ENCODE measurements around the gene STAB2.
A peak's percentile ranks its signal among the peaks of the same experiment; 100 is the strongest.

Gene STAB2

DNA sequence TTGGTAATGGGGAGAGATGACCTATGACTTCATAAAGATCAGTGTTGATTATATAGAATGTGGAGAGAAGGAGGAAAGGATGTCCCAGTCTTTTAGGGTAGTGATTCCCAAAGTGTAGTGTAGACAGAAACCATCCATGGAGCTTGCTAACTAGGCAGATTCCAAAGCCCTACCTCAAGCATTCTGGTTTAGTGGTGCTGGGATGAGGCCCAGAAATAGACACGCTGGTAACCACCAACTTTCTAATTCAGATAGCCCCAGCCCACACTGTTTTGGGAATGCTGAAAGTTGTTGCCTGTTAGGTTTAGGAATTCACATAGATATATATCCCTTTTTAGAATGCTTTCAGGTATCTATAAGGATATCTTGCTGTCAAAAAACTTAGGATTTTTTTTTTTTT, 69.2 kb downstream of the STAB2 start:
- no peak for DNase-seq

DNA sequence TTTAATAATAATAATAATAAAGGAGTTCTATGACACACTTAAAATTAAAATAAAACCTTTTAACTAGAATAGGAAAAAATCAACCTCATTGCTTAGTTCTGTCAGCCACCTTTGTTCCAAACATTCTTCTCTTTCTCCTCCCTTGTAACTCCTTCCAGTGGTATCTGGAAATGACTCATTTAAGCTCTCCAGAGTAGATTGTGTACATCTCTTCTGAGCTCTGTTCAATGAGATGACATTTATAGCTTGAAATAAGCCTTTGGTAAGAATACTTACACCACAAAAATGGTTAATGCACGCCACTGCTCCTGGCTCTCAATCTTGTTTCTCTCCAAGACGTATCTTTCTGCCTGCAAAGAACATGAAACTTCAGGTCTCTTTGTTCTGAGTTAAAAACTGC, 70.3 kb downstream of the STAB2 start:
- DNase-seq, result no peak

DNA sequence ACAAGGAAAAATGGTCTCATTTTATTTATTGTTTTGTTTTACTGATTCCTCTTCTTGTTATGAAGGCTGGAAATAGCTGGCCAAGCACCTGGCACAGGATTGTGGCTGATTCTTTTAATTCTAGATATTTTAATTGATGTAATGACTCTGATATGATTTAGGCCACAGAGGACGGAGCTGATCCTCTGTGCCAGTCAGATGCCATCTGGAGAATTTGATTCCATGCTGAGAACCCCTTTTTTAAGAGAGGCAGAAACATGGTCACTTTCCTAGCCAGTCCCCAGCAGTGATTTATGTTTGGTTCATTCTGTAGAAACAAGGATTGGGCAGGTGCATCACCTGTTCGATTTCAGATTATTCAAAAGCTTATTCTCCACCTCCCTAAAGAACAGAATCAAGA, 77.6 kb downstream of the STAB2 start:
- DNase-seq, result no peak

DNA sequence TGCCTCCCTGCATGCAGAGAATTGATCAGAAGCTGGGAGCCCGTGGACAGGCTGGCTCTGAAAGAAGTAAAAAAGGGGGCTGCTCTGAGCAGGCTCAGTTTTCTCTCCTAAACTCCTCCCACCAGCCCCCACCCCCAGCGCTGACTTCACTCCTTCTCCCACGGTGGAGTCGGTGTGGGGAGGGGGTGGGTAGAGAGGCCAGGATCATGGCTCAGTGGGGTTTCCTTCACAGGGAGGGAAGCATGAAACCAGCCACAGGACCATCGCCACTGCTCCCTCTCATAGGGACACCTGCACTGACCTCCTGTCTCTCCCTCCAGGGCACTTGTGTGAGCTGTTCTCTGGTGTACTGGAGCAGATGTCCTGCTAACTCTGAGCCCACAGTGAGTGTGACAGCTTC, 78.9 kb downstream of the STAB2 start:
- no peak for DNase-seq

DNA sequence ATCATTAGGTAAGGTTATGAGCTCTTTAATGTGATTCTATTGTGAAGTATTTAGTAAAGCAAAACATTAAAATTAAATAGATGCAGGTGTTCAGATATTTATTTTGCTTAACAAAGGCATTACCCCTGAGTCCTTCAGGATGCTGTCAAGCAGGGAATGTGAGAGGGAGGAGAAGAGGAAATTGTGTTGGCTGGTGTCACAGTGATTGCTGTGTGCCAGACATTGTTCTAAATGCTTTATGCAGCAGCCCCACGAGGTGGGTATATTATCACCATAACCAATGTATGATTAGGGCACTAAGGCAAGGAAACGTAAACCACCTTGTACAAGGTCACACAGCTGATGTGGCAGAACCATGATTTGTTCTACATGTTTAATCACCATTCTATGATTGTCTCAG, 80.1 kb downstream of the STAB2 start:
- no peak for DNase-seq

DNA sequence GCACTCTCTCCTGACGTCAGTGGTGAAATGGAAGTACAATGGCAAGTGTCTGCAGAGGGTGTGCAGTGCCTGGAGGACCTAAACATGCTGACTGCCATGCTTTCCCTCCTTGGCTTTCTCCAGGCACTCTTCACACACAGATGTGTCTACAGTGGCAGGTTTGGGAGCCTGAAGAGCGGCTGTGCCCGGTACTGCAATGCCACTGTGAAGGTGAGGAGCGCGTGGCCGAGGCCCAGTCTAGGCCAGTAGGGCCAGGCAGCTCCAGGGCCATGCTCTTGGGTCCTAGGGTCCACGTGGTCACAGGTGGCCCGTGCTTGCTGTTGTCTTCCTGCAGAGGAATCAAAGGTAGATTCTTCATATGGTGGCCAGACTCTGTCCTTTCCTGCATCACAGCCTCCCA, 81.4 kb downstream of the STAB2 start:
- DNase-seq, result no peak

DNA sequence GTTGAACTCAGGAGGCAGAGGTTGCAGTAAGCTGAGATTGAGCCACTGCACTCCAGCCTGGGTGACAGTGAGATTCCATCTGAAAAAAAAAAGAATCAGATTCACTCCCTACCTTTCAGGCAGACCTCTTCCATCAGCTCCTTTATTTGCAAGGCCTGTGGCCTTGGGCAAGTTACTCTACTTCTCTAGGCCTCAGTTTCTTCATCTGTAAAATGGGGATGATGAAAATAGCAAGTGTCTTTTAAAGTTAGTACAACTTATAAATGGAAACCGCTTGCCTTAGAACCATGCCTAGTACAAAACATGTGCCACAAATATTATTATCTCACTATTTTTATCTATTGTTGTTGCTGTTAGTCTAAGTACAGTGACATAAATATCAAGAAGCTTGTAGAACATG, 84.3 kb downstream of the STAB2 start:
- no peak for DNase-seq

DNA sequence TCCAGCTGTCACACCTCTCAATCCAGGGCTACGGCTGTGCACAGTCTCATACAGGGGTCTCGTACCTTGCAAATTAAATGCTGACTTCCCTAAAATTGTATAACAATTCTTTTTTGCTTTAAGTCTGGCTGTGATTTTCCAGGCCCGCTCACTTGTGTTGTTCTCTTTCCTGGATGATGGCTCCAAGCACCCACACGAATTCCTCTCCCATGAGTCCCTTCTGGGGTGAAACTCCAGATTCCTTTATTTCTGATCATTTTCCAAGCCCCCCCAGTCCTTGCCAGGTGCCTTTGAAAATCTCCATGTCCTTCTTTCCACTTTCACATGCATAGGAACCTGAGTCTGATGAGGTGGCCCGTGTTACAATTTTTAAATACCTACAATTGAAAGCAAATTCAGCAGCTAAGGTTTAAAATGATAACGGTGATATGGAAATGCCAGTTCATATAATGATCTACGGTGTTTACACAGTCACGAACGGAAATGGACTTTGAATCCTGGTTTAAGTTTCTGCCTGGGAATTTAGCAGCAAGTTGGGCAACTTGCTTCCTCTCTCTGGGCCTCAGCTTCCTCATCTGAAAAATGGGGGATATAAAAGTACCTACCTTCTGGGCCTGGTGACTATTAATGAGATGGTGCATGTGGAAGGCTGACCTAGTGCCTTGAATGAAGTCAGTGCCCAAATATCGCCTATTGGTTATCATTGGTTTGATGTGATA, 85.5 kb downstream of the STAB2 start:
- DNase-seq, result no peak

DNA sequence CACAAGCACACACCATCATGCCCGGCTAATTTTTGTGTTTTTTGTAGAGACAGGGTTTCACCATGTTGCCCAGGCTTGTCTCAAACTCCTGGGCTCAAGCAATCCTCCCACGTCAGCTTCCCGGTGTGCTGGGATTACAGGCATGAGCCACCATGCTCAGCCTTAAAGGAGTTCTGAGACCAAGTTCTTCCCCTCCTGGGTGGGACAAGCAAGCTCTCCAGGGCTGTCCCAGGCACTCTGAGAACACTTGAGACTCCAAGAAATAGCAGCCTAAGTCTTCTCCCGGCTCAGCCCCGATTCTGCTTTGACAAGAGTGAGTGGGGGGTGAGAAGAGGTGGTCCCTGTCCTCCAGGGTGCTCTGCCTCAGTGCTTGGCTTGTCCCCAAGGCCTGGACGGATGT, 86.4 kb downstream of the STAB2 start:
- DNase-seq, result no peak

DNA sequence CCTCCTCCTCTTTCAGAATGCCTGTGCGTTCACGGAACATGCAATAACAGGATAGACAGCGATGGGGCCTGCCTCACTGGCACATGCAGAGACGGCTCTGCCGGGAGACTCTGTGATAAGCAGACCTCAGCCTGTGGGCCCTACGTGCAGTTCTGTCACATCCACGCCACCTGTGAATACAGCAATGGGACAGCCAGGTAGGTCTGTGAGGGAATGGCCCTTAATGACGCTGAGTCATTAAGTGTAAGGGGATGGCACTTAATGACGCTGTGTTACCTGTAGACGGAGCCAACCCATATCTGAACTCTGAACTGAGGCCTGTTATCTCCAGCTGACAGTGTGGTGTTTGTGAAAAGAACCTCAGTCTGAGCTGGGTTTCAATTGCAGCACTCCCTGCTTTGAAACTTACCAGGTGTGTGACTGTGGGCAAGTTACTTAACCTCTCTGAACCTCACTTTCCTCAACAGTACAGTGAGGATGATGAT, 86.9 kb downstream of the STAB2 start:
- no peak for DNase-seq

DNA sequence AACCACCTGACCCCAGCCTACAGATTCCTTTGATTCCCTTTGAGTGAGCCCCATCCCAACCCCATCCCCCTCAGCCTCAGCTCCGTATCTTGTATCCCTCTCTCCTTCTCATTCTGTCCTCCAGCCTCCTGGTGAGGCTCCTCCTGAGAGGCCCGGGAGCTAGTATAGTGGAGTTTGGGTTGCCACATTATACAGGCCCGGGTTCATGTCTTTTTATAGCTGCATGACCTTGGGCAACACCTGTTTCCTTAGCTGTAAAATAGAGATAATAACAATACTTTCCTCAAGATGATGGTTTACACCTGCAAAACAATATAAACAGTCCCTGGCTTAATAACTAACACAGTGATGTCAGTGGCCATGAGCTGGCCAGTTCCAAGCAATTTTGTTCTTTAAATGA, 89.8 kb downstream of the STAB2 start:
- no peak for DNase-seq

DNA sequence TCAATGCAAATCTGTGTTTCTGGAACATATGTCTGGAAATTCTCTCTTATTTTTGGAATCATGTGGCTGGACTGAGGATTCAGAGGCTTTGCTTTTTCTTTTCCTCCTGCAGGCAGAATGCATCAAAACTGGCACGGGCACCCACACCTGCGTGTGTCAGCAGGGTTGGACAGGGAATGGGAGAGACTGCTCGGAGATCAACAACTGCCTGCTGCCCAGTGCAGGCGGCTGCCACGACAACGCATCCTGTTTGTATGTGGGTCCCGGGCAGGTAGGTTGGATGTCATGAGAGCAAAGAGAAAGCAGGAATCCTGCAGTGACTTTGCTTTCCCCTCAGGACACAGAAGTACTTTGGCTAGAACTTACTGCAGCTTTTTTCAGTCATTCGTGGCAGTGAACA, 90.3 kb downstream of the STAB2 start:
- no peak for DNase-seq

DNA sequence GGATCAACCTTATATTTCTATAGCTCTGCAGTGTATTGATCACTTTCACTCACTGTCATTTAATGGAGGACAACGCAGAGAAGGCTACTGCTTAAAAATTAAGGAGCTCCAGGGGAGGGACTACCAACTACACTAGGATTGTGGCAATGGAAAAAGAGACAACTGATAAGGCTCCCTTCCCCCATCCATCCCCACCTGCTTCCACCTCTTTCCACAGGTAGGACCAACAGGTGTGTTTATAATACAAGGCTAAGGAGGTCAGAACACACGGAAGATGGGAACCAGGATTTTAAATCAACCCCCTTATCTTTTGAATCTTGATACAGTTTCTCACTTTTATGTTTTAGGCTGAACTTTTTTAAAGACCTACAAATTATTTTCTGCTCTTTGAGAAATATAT, 90.8 kb downstream of the STAB2 start:
- no peak for DNase-seq

DNA sequence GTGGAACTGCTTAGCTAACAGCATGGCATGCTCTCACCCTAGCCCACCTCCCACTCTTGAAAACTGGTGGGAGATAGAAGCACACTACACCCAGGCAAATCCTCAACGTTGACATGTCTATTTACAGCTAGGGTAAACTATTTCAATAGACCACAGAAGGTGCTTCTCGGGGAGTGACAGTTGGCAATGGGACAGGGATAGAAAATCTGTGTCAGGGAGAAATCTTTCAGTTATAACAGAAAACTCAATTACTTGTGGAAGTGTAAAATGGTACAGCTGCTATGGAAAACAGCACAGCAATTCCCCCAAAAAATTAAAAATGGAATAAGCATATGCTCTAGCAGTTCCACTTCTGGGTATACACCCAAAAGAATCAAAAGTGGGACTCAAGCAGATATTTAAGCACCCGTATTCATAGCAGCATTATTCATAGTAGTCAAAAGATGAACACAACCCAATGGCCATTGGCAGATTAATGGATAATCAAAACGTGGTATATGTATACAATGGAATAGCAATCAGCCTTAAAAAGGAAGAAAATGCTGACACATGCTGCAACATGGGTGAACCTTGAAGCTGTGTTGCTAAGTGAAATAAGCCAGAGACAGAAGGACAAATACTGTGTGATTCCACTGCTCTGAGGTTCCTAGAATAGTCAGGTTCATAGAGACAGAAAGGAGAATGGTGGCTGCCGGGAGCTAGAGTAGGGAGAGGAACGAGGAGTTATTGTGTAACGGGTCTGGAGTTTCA, 92.5 kb downstream of the STAB2 start:
- DNase-seq, result no peak

DNA sequence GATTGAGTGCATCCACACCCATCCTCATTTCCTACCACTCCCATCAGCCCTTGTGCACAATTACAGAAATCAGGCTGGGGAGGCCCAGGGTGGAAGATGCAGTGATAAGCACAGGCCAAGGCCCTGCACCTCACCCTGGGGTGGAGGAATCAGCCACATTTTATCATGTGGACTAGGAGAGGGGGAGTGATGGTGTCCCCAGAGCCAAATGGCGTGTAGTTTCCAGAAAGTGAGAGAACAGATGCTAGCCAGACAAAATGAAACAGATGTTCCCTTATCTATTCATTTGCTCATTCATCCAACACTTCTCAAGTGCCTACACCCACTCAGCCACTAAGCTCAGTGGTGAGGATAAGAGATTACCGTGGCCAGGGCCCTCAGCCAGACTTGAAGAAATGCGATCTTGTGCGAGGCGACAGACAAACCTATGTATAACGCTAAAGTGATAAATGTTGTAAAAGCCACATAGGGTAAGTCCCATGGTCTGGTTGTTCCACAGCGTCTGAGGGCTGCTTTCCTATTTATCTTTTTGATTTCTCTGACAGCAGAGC, 93.6 kb downstream of the STAB2 start:
- peak; percentile 93 for DNase-seq

DNA sequence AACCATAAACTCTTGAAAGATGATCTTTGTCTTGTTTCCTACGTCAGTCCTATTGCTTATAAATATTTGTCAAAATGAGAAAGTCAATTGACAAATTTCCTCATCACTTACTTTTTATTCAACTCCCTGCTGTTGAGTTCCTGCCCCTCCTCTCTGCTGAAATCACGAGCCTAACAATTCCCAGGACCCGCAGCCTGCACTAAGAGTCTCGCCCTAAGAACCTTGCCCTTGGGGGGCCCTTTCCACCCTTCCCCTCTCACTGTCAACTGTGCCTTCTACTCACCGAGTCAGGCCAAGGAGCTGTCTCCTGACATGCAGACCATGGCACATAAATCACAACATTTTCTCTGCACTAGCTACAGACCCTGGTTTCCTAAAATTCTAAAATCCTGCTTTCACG, 99.0 kb downstream of the STAB2 start:
- no peak for DNase-seq

DNA sequence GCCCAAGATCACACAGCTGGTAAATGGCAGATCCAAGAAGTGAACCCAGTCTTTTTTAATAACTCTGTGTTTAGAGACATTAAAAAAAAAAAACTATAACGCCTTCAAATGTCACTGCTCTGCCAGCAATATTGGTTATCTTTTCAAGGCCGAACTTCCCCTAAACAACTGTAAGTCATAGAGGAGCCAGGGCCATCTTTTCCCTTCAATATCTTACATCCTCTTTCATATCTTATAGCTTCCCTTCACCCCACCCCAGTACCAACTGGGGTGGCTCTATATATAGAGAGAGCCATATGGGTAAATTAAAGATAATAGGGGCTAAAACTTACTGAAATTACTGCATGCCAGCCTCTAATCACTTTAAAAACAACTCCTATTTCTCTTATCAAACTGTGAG, 100.2 kb downstream of the STAB2 start:
- DNase-seq, result no peak

DNA sequence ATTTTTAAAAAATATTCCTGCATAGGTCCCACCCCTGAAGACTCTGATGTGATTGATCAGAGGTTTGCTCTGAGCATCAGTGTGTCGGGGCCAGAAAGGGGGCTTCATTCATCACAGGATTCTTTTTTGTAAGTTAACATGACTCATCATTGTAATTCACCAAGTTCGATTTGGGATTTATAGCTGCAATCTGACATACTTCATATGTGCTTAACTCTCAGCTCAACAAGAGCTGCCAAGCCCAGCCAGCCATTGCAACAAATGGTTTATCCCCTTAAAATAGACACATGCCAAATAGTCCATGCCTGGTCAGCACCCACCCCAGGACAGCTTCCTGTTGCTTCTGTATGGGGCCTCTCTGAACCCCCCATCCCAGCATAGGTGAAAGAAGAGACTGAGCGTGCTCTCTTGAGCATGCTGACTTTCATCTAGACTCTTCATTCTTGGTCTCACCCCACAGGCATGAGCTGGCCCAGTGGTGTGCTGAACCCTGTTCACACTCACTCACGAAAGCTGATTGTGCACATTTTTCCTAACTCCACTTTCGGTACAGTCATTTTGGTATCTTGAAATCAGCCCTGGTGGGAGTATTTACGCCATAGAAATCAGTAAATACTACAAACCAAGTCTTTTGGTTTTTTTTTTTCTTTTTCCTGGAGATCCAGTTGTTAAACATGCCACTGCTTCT, 101.4 kb downstream of the STAB2 start:
- DNase-seq, result no peak

DNA sequence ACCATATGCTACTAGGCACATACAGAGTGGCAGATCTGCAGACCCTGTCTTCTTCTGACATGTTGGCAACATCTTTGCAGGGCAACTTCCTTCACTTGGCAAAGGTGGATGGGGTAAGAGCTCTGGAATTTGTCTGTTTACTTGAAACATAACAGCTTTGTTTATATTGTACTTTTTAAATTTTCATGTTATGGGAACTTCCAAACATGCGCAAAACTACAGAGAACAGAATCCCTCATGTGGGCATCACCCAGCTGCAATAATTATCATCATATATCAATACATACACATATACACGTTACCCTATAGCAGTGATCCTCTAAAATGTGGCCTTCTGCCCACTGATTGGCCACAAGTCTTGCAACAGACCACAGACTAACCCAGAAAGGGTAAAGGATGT, 103.4 kb downstream of the STAB2 start:
- DNase-seq, result no peak

DNA sequence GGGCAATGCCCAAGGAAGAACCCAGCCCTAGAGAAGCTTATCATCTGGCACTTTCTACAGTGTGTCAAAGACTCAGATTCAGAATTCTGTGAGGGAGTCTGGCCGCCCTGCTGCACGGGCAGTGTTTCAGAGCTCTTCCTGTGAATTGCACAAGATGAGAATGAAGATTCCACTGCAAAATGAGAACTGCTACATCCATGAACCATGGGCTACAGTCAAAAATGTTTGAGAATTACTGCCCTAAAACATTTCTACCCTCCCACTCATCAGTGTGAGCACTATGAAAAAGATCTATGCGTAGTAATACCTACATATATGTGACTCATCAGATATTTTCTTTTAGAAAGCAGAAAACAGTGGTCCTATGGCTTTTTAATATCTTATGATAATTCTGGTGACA, 104.0 kb downstream of the STAB2 start:
- DNase-seq, result no peak

DNA sequence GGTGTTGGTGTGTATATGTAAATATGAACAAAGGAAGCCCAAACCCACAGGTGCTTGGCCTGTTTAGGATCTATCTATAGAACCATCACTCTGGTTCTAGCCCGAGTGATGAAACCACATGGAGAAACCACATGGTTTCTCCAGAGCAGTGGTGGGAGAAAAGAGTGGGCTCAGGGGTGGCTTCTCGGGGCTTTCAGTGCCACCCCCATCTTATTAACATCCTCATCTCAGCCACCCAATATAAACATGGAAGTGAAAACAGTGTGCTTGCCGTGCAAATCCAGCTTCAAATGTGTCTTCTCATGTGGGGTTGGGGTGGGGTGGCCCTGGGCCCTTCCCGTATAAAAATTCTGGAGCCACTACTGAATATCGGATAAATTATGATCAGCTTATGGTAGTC, 109.0 kb downstream of the STAB2 start:
- no peak for DNase-seq

DNA sequence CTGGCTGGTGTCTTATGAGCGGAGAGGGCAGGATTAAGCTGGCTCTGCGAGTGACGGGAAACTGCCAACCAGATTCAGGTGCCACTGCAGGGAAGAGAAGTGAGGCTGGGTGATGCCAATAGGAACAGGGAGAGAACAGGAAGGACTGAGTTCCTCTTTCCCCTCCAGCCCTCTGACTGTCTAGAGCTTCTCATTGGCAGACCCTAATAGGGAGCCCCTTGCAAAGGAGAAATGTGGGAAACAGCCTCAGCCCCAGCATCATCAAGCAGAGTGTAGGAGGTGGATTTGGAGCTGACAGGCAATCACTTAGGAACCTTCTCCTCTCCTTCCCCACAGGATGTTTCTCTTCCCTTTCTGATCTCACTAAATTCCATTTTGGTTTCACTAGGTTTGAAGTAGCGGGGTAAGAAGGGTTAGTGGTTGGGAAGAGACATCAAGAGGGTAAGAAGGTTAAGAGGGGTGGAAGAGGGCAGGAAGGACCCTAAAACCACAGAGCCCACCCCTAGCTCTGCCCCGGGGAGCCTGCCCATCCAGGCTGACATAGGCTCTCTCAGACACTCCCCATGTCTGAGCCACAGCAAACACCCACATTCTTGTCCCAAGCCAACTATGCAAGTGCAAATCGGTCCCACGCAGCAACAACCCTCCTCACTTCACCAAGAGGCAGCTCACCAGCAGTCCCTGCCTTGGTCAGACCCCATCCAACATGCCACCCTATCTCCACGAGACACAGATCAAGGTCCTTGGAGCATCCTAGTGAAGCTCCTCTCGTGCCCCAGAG, 111.1 kb downstream of the STAB2 start:
- no peak for DNase-seq

All from NCI-H187 treated with DMSO at 0.1 percent for 48 hours (cell line).